ENCODE measurements around the gene EIF4G3. TPM values are rescaled to one million over a fixed set of nuclear protein-coding genes. Genes with fewer than 3 reads are reported as not detected.

Gene EIF4G3
- polyA plus RNA-seq, 1 of the 3 experiments (the other 2 are of a cell fraction): 32.0 TPM

- Histone ChIP-seq H3K4me3 (ENCODE audit: low read depth in 2 of 2, low read length in 1 of 2) (no peak overlapping the region), H4K20me1 (ENCODE audit: insufficient read depth) (0 out of 2 replicates have a peak, but pooled peaks cover 2% of the 10 kb centered on the region), H3K9me3 (no peaks in the 10 kb centered on the region), H3K9me2 (no peaks in the 10 kb centered on the region), H3K9ac (no peak overlapping the region), H3F3A (replicated peaks; ENCODE audit: insufficient read depth) (peaks cover 3% of the 10 kb centered on the region), H3K79me2 (ENCODE audit: insufficient read depth) (peaks cover 7% of the 10 kb centered on the region; the same call in 1 of the 2 replicates), H3K27ac (ENCODE audit: low read depth in 2 of 2, low read length in 1 of 2) (no peak overlapping the region), H3K36me3 (replicated peaks in 1 of 2; ENCODE audit: control insufficient read depth in 1 of 2, insufficient read depth in 2 of 2, low read length in 1 of 2) (peaks cover 8 to 28% of the 10 kb centered on the region in 2 experiments), H2AFZ (ENCODE audit: low read depth) (no peak overlapping the region), H3K4me2 (no peak overlapping the region), H3K4me1 (ENCODE audit: control insufficient read depth in 1 of 2, insufficient read depth in 2 of 2, low read depth in 1 of 2, low read length in 1 of 2) (peaks cover 0 to 2% of the 10 kb centered on the region in 2 experiments; a peak in 1 of 4 replicates), H3K27me3 (ENCODE audit: insufficient read depth) (no peaks in the 10 kb centered on the region)
- WGBS (ENCODE audit: low lambda C conversion rate): 86% methylated on average over 2 of the region's 2 CpGs
- TF ChIP-seq FOXM1 (IDR thresholded peaks at IDR 0.05; ENCODE audit: low read depth) (no peak), TEAD4 (IDR thresholded peaks at IDR 0.05; ENCODE audit: borderline replicate concordance, insufficient read depth) (no peak), RAD21 (IDR thresholded peaks at IDR 0.05; ENCODE audit: low read length) (no peak), PBX3 (IDR thresholded peaks at IDR 0.05) (no peak), USF2 (IDR thresholded peaks at IDR 0.05; ENCODE audit: borderline replicate concordance, low read depth, low read length) (no peak), EP300 (IDR thresholded peaks at IDR 0.05; ENCODE audit: borderline replicate concordance in 1 of 2, low read depth in 1 of 2, low read length in 1 of 2) (no peak)
- ChIA-PET POLR2A (no interaction called here), CTCF (interaction anchor here (0.9 kb wide), 1 partner anchor 19 kb away, joined by 3 read pairs; no protein-coding TSS in a partner anchor)
- no peak for DNase-seq
Measured at GRCh38 chr1:20962576-20963258, 214.0 kb downstream of the EIF4G3 start.

- Histone ChIP-seq H3K4me1 (ENCODE audit: control insufficient read depth in 1 of 2, insufficient read depth in 2 of 2, low read depth in 1 of 2, low read length in 1 of 2) (peaks cover 0 to 2% of the 10 kb centered on the region in 2 experiments; a peak in 1 of 4 replicates), H3K27me3 (ENCODE audit: insufficient read depth) (no peaks in the 10 kb centered on the region), H3K9me2 (no peaks in the 10 kb centered on the region), H3K4me2 (no peak overlapping the region), H4K20me1 (ENCODE audit: insufficient read depth) (0 out of 2 replicates have a peak, but pooled peaks cover 7% of the 10 kb centered on the region), H3K27ac (ENCODE audit: low read depth in 2 of 2, low read length in 1 of 2) (no peak overlapping the region), H3K9ac (no peak overlapping the region), H3K4me3 (ENCODE audit: low read depth in 2 of 2, low read length in 1 of 2) (no peak overlapping the region), H3K36me3 (replicated peaks in 1 of 2; ENCODE audit: control insufficient read depth in 1 of 2, insufficient read depth in 2 of 2, low read length in 1 of 2) (peaks cover 0 to 34% of the 10 kb centered on the region in 2 experiments), H3F3A (replicated peaks; ENCODE audit: insufficient read depth) (peaks cover 3% of the 10 kb centered on the region), H3K9me3 (no peaks in the 10 kb centered on the region), H3K79me2 (ENCODE audit: insufficient read depth) (peaks cover 10% of the 10 kb centered on the region; the same call in 1 of the 2 replicates), H2AFZ (ENCODE audit: low read depth) (no peak overlapping the region)
- CTCF ChIA-PET: no interaction called here
- no peak for DNase-seq
- 100% methylated on average over 1 of the region's 1 CpG for WGBS (ENCODE audit: low lambda C conversion rate)
- TF ChIP-seq SIN3A (IDR thresholded peaks at IDR 0.05; ENCODE audit: borderline replicate concordance, low read depth, low read length): no peak
- no peak for TF ChIP-seq SMC3 (IDR thresholded peaks at IDR 0.05; ENCODE audit: low read depth, low read length)
- TF ChIP-seq GATA2 (CRISPR knock-in tag; IDR thresholded peaks at IDR 0.05): no peak
- TF ChIP-seq EZH2phosphoT487 (IDR thresholded peaks at IDR 0.05; ENCODE audit: borderline replicate concordance, low read depth): no peak
- TF ChIP-seq POLR2AphosphoS5 (IDR thresholded peaks at IDR 0.05; ENCODE audit: low read depth, low read length): no peak
- no peak for TF ChIP-seq TEAD4 (IDR thresholded peaks at IDR 0.05; ENCODE audit: borderline replicate concordance, insufficient read depth)
- no peak for TF ChIP-seq RXRA (IDR thresholded peaks at IDR 0.05; ENCODE audit: borderline replicate concordance, low read depth)
- no peak for TF ChIP-seq GABPA (IDR thresholded peaks at IDR 0.05; ENCODE audit: low read depth)
- TF ChIP-seq MAX (IDR thresholded peaks at IDR 0.05; ENCODE audit: low read depth): no peak
- no peak for TF ChIP-seq FOSL2 (IDR thresholded peaks at IDR 0.05; ENCODE audit: borderline replicate concordance, low read depth)
- no peak for TF ChIP-seq ELF1 (IDR thresholded peaks at IDR 0.05)
- TF ChIP-seq IRF3 (IDR thresholded peaks at IDR 0.05; ENCODE audit: low read depth, low read length): no peak
- POLR2A ChIA-PET: no interaction called here
Measured at GRCh38 chr1:20958430-20958829, 218.3 kb downstream of the EIF4G3 start.
